Measurements from ENCODE around the gene RAB5IF. TPM values are rescaled to one million over a fixed set of nuclear protein-coding genes. Genes with fewer than 3 reads are reported as not detected.

Gene RAB5IF
- total and polyA plus RNA-seq, 9 of the 15 experiments (the other 6 are each of a cell fraction or from before 2014, with no cell fraction given): 26.5 to 198 (median 134) TPM

DNA sequence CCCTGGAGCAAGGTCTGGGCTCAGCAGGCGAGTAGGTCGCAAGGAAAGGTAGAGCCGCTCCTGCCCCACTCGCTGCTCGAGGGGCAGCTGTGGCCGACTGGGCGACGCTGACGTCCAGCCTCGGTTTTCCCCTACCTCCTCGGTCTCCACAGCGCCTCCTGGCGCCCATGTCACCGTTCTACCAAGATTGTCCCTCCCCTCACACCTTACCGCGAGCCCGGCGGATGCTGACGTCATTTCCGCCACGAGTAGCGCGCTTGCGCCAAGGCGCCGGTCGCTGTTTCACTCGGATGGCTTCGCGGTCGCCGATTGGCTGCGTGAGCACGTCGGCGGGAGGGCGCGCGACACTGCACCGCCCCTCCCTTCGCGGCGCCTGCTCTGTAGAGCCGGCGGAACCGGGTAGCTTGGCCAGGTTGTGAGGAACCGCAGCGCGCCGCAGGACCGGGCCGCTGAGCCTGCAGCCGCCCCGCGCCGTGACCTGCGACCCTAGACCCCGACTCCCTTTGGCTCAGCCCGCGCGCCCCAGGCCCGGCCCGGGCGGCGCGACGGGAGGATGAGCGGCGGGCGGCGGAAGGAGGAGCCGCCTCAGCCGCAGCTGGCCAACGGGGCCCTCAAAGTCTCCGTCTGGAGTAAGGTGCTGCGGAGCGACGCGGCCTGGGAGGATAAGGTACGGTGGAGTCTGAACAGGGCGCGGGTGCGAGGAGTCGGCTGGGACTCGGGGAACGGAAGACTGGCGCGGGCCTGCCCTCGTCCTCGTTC is at the start of gene RAB5IF (continued):
- TF ChIP-seq, protein P1, sequence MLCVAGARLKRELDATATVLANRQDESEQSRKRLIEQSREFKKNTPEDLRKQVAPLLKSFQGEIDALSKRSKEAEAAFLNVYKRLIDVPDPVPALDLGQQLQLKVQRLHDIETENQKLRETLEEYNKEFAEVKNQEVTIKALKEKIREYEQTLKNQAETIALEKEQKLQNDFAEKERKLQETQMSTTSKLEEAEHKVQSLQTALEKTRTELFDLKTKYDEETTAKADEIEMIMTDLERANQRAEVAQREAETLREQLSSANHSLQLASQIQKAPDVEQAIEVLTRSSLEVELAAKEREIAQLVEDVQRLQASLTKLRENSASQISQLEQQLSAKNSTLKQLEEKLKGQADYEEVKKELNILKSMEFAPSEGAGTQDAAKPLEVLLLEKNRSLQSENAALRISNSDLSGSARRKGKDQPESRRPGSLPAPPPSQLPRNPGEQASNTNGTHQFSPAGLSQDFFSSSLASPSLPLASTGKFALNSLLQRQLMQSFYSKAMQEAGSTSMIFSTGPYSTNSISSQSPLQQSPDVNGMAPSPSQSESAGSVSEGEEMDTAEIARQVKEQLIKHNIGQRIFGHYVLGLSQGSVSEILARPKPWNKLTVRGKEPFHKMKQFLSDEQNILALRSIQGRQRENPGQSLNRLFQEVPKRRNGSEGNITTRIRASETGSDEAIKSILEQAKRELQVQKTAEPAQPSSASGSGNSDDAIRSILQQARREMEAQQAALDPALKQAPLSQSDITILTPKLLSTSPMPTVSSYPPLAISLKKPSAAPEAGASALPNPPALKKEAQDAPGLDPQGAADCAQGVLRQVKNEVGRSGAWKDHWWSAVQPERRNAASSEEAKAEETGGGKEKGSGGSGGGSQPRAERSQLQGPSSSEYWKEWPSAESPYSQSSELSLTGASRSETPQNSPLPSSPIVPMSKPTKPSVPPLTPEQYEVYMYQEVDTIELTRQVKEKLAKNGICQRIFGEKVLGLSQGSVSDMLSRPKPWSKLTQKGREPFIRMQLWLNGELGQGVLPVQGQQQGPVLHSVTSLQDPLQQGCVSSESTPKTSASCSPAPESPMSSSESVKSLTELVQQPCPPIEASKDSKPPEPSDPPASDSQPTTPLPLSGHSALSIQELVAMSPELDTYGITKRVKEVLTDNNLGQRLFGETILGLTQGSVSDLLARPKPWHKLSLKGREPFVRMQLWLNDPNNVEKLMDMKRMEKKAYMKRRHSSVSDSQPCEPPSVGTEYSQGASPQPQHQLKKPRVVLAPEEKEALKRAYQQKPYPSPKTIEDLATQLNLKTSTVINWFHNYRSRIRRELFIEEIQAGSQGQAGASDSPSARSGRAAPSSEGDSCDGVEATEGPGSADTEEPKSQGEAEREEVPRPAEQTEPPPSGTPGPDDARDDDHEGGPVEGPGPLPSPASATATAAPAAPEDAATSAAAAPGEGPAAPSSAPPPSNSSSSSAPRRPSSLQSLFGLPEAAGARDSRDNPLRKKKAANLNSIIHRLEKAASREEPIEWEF (CRISPR knock-in tag; IDR thresholded peaks at IDR 0.05): 0 out of 2 replicates have a peak, but pooled peaks have one; percentile 12
- TF ChIP-seq MEIS2 (IDR thresholded peaks at IDR 0.05; ENCODE audit: partially characterized antibody) (peak; percentile 66), NCOA1 (IDR thresholded peaks at IDR 0.05; ENCODE audit: low read depth) (no peak), HNRNPL (IDR thresholded peaks at IDR 0.05; ENCODE audit: low read depth, low read length) (no peak), CBFA2T2 (conservative IDR thresholded peaks at IDR 0.05) (no peak), CXXC5 (CRISPR knock-in tag; IDR thresholded peaks at IDR 0.05) (peak; percentile 89), ZSCAN29 (IDR thresholded peaks at IDR 0.05) (peak; percentile 54; the same call in 1 of the 2 replicates), HDAC2 (IDR thresholded peaks at IDR 0.05) (no peak)
- TF ChIP-seq, protein P2, sequence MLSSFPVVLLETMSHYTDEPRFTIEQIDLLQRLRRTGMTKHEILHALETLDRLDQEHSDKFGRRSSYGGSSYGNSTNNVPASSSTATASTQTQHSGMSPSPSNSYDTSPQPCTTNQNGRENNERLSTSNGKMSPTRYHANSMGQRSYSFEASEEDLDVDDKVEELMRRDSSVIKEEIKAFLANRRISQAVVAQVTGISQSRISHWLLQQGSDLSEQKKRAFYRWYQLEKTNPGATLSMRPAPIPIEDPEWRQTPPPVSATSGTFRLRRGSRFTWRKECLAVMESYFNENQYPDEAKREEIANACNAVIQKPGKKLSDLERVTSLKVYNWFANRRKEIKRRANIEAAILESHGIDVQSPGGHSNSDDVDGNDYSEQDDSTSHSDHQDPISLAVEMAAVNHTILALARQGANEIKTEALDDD (IDR thresholded peaks at IDR 0.05): no peak
- TF ChIP-seq, protein P3, sequence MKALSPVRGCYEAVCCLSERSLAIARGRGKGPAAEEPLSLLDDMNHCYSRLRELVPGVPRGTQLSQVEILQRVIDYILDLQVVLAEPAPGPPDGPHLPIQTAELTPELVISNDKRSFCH (CRISPR knock-in tag; IDR thresholded peaks at IDR 0.05): no peak
- TF ChIP-seq, protein P3 (tag; IDR thresholded peaks at IDR 0.05): peak; percentile 14; the same call in 1 of the 2 replicates
- TF ChIP-seq, protein P4, sequence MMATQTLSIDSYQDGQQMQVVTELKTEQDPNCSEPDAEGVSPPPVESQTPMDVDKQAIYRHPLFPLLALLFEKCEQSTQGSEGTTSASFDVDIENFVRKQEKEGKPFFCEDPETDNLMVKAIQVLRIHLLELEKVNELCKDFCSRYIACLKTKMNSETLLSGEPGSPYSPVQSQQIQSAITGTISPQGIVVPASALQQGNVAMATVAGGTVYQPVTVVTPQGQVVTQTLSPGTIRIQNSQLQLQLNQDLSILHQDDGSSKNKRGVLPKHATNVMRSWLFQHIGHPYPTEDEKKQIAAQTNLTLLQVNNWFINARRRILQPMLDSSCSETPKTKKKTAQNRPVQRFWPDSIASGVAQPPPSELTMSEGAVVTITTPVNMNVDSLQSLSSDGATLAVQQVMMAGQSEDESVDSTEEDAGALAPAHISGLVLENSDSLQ (IDR thresholded peaks at IDR 0.05): peak; percentile 81
- TF ChIP-seq, protein P5, sequence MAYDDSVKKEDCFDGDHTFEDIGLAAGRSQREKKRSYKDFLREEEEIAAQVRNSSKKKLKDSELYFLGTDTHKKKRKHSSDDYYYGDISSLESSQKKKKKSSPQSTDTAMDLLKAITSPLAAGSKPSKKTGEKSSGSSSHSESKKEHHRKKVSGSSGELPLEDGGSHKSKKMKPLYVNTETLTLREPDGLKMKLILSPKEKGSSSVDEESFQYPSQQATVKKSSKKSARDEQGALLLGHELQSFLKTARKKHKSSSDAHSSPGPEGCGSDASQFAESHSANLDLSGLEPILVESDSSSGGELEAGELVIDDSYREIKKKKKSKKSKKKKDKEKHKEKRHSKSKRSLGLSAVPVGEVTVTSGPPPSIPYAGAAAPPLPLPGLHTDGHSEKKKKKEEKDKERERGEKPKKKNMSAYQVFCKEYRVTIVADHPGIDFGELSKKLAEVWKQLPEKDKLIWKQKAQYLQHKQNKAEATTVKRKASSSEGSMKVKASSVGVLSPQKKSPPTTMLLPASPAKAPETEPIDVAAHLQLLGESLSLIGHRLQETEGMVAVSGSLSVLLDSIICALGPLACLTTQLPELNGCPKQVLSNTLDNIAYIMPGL (CRISPR knock-in tag; IDR thresholded peaks at IDR 0.05): no peak
- TF ChIP-seq, protein P6, sequence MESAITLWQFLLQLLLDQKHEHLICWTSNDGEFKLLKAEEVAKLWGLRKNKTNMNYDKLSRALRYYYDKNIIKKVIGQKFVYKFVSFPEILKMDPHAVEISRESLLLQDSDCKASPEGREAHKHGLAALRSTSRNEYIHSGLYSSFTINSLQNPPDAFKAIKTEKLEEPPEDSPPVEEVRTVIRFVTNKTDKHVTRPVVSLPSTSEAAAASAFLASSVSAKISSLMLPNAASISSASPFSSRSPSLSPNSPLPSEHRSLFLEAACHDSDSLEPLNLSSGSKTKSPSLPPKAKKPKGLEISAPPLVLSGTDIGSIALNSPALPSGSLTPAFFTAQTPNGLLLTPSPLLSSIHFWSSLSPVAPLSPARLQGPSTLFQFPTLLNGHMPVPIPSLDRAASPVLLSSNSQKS (CRISPR knock-in tag; IDR thresholded peaks at IDR 0.05): no peak

Data from K562 (cell line).